PC-9 (cell line): Measurements from ENCODE around the gene ARNT2. TPM values are rescaled to one million over a fixed set of nuclear protein-coding genes. Genes with fewer than 3 reads are reported as not detected.
A peak's percentile ranks its signal among the peaks of the same experiment; 100 is the strongest.

Source experiments
- BruUV-seq: library from RNA; stranded (reverse); fragments of 400-500 nt; replicated peaks from 2 replicates; lab custom pipeline; 2021; lab: Mats Ljungman, UMichigan
- CTCF ChIA-PET: fragments of 300-600 bp; sonication (Branson Sonifier 250); formaldehyde crosslinking; loops from one replicate; lab custom pipeline; 2022; ENCODE audit warnings: antibody characterized with exemption; lab: Charles Lee
- POLR2A ChIA-PET: fragments of 300-600 bp; sonication (Branson Sonifier 250); formaldehyde crosslinking; loops from one replicate; lab custom pipeline; 2022; ENCODE audit warnings: antibody characterized with exemption; ENCODE audit not compliant: unreplicated experiment; lab: Charles Lee
- DNase-seq, 2 experiments: peaks; one replicate each; pipeline versions ENCODE4 v3.0.0 to v3.0.0-alpha.2; 2015 to 2022; ENCODE audit warnings: mixed read lengths in 1 of 2
- H2AFZ ChIP-seq: fragments of 200-600 bp; sonication (generic); 2 replicates; pipeline ENCODE4 v1.8.1; 2017; ENCODE audit warnings: antibody characterized with exemption
- H3F3A ChIP-seq: fragments of 200-600 bp; sonication (generic); 2 replicates; pipeline ENCODE4 v1.8.1; 2017; ENCODE audit warnings: antibody characterized with exemption, mild to moderate bottlenecking, low read depth; ENCODE audit not compliant: insufficient read depth
- H3K27ac ChIP-seq: fragments of 200-600 bp; sonication (generic); 2 replicates; pipeline ENCODE4 v1.6.1; 2016; ENCODE audit warnings: mixed run types
- H3K27me3 ChIP-seq: fragments of 200-600 bp; sonication (generic); 2 replicates; pipeline ENCODE4 v1.6.1; 2016; ENCODE audit warnings: low read depth, mixed run types; ENCODE audit not compliant: insufficient read depth
- H3K36me3 ChIP-seq: fragments of 200-600 bp; sonication (generic); 2 replicates; pipeline ENCODE4 v1.6.1; 2016; ENCODE audit warnings: low read depth, mixed run types
- H3K4me1 ChIP-seq: fragments of 200-600 bp; sonication (generic); replicated peaks from 2 replicates; pipeline ENCODE4 v1.6.1; 2016; ENCODE audit warnings: mixed run types; ENCODE audit not compliant: insufficient read depth
- H3K4me2 ChIP-seq: fragments of 200-600 bp; sonication (generic); 2 replicates; pipeline ENCODE4 v1.6.1; 2017; ENCODE audit warnings: mixed run types
- H3K4me3 ChIP-seq: fragments of 200-600 bp; sonication (generic); 2 replicates; pipeline ENCODE4 v1.6.1; 2016; ENCODE audit warnings: mixed run types
- H3K79me2 ChIP-seq: fragments of 200-600 bp; sonication (generic); 2 replicates; pipeline ENCODE4 v1.6.1; 2017; ENCODE audit warnings: low read depth, mixed run types
- H3K9me2 ChIP-seq: fragments of 200-600 bp; sonication (generic); 2 replicates; pipeline ENCODE4 v1.8.1; 2017; ENCODE audit warnings: mild to moderate bottlenecking; ENCODE audit not compliant: insufficient read depth
- H3K9me3 ChIP-seq: fragments of 200-600 bp; sonication (generic); 2 replicates; pipeline ENCODE4 v1.8.1; 2016; ENCODE audit warnings: low read depth; ENCODE audit not compliant: insufficient read depth
- H4K20me1 ChIP-seq: fragments of 200-600 bp; sonication (generic); 2 replicates; pipeline ENCODE4 v1.8.1; 2017; ENCODE audit not compliant: insufficient read depth
- CTCF ChIP-seq: fragments of 200-600 bp; sonication (generic); conservative IDR thresholded peaks from 2 replicates; pipeline ENCODE4 v1.6.1; 2017; ENCODE audit warnings: mixed run types, antibody characterized with exemption, mild to moderate bottlenecking, moderate library complexity
- EZH2 ChIP-seq: fragments of 200-600 bp; sonication (generic); IDR thresholded peaks from 2 replicates; pipeline ENCODE4 v1.8.0; 2017; ENCODE audit warnings: antibody characterized with exemption, low read depth
- intact Hi-C: fragments of 100-400 bp; cut with micrococcal nuclease; formaldehyde crosslinking; loops from one replicate; pipeline ENCODE4 v1.10.0; 2022; ENCODE audit not compliant: unreplicated experiment
- total RNA-seq: library from RNA; stranded (reverse); gene quantifications from 2 replicates; pipeline ENCODE4 v1.2.3, GENCODE V29; 2021

The ARNT2 gene
- total RNA-seq, 1 experiment from 2014 or later = 4.3 TPM

- Histone ChIP-seq H3K4me3 (no peak overlapping the region), H3K79me2 (no peaks in the 10 kb centered on the region), H3K27me3 (no peaks in the 10 kb centered on the region), H4K20me1 (no peaks in the 10 kb centered on the region), H3K36me3 (no peaks in the 10 kb centered on the region; the same call in 1 of the 2 replicates), H3K4me2 (no peak overlapping the region), H3K4me1 (peaks cover 48% of the 10 kb centered on the region), H3F3A (peaks cover 40% of the 10 kb centered on the region), H3K9me2 (no peaks in the 10 kb centered on the region), H3K9me3 (no peaks in the 10 kb centered on the region), H2AFZ (no peak overlapping the region), H3K27ac (peak overlapping the region; percentile 81; the same call in 1 of the 2 replicates)
- BruUV-seq = no TSS peak
- intact Hi-C loops = no loop called here
- TF ChIP-seq CTCF (no peak), EZH2 (no peak)
- CTCF ChIA-PET = no interaction called here
- POLR2A ChIA-PET = interaction anchor here (0.7 kb wide), 1 partner anchor 101 kb away, joined by 3 read pairs; the partner anchor contains the start of gene ABHD17C
- no peak for DNase-seq
Measured at GRCh38 chr15:80594091-80594889, 190.1 kb downstream of the ARNT2 start.

- Histone ChIP-seq H3F3A (peaks cover 36% of the 10 kb centered on the region), H3K27me3 (no peaks in the 10 kb centered on the region), H3K36me3 (no peaks in the 10 kb centered on the region; the same call in 1 of the 2 replicates), H3K79me2 (no peaks in the 10 kb centered on the region), H3K9me3 (no peaks in the 10 kb centered on the region), H3K27ac (peak overlapping the region; percentile 81), H3K4me2 (peak overlapping the region; percentile 59), H2AFZ (no peak overlapping the region), H3K4me3 (no peak overlapping the region), H4K20me1 (no peaks in the 10 kb centered on the region), H3K4me1 (peaks cover 44% of the 10 kb centered on the region), H3K9me2 (no peaks in the 10 kb centered on the region)
- intact Hi-C loops = no loop called here
- TF ChIP-seq EZH2 = no peak
- no peak for TF ChIP-seq CTCF
- POLR2A ChIA-PET = no interaction called here
- no TSS peak for BruUV-seq
- CTCF ChIA-PET = no interaction called here
- DNase-seq = no peak
Measured at GRCh38 chr15:80595396-80595795, 191.2 kb downstream of the ARNT2 start.

GRCh38 chr15:80596521-80596976, 192.4 kb downstream of the ARNT2 start:
- H3K4me1 ChIP-seq = peaks cover 44% of the 10 kb centered on the region
- CTCF ChIA-PET = no interaction called here
- intact Hi-C loops = no loop called here
- peak; percentile 47 to 95 for DNase-seq
- 0 out of 2 replicates have a peak overlapping the region, but pooled peaks have one; percentile 33 for H2AFZ ChIP-seq
- no peaks in the 10 kb centered on the region; the same call in 1 of the 2 replicates for H3K36me3 ChIP-seq
- peak overlapping the region; percentile 81 for H3K27ac ChIP-seq
- no peaks in the 10 kb centered on the region for H3K79me2 ChIP-seq
- peaks cover 10% of the 10 kb centered on the region; the same call in 1 of the 2 replicates for H3K9me3 ChIP-seq
- peaks cover 36% of the 10 kb centered on the region for H3F3A ChIP-seq
- no peaks in the 10 kb centered on the region for H4K20me1 ChIP-seq
- no peaks in the 10 kb centered on the region for H3K9me2 ChIP-seq
- BruUV-seq = no TSS peak
- H3K4me2 ChIP-seq = peak overlapping the region; percentile 59
- TF ChIP-seq CTCF = no peak
- no peak for TF ChIP-seq EZH2
- POLR2A ChIA-PET = interaction anchor here (0.5 kb wide), 1 partner anchor 34 kb away, joined by 4 read pairs; no protein-coding TSS in a partner anchor
- no peak overlapping the region for H3K4me3 ChIP-seq
- no peaks in the 10 kb centered on the region for H3K27me3 ChIP-seq
